ENCODE results near the gene FAM89B. TPM values are rescaled to one million over a fixed set of nuclear protein-coding genes. Genes with fewer than 3 reads are reported as not detected.
A peak's percentile ranks its signal among the peaks of the same experiment; 100 is the strongest.

Gene FAM89B
- total RNA-seq, 1 donor from 2014 or later = 104 TPM

DNA sequence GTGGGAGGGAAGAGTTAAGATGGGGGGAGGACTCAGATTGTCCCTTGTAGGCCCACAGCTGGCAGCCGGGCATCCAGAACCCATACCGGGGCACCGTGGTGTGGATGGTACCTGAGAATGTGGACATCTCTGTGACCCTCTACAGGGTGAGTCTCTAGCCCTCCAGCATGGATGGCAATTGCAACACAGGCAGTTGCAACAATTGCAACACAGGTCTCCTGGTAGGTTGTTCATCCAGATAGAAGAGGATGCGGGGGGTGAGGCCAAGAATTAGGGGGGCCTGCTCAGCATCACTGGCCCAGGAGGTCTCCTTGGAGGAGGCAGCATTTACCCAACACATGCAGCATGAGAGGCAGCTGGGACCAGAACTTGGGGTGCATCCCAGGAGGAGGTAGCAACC, 7.0 kb downstream of the FAM89B start:
- DNase-seq (ENCODE audit: low spot score in 2 of 2) = no peak
- Histone ChIP-seq H3K27me3 (no peaks in the 10 kb centered on the region), H3K9me3 (no peaks in the 10 kb centered on the region), H3K4me1 (peaks cover 12 to 20% of the 10 kb centered on the region in 2 donors), H3K27ac (peak overlapping the region; percentile 96 to 99), H3K36me3 (peaks cover 56 to 59% of the 10 kb centered on the region in 2 donors), H3K4me3 (no peak overlapping the region)
- intact Hi-C loops (cut with DNase I) = no loop called here
- TF ChIP-seq, protein P1, sequence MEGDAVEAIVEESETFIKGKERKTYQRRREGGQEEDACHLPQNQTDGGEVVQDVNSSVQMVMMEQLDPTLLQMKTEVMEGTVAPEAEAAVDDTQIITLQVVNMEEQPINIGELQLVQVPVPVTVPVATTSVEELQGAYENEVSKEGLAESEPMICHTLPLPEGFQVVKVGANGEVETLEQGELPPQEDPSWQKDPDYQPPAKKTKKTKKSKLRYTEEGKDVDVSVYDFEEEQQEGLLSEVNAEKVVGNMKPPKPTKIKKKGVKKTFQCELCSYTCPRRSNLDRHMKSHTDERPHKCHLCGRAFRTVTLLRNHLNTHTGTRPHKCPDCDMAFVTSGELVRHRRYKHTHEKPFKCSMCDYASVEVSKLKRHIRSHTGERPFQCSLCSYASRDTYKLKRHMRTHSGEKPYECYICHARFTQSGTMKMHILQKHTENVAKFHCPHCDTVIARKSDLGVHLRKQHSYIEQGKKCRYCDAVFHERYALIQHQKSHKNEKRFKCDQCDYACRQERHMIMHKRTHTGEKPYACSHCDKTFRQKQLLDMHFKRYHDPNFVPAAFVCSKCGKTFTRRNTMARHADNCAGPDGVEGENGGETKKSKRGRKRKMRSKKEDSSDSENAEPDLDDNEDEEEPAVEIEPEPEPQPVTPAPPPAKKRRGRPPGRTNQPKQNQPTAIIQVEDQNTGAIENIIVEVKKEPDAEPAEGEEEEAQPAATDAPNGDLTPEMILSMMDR (IDR thresholded peaks at IDR 0.05) = no peak

DNA sequence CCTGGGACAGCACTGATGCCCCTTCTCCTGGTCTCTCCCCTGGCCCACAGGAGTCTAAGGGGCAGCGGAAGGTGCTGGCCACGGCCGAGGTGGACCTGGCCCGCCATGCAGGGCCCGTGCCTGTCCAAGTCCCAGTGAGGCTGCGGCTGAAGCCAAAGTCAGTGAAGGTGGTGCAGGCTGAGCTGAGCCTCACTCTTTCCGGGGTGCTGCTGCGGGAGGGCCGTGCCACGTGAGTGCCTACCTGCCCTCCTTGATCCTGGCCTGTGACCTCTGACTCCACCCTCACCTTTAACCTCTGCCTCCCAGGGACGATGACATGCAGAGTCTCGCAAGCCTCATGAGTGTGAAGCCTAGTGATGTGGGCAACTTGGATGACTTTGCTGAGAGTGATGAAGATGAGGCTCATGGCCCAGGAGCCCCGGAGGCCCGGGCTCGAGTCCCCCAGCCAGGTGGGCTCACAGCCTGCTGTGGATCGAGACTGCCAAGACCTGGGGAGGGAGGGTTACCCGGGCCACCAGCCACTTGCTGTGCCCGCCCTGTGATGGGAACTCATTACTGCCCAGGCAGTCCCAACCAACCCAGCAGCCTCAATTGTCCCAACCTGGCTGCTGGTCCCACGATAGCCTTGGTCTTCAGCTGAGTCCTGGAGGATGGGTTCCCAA, 7.8 kb downstream of the FAM89B start:
- H3K4me3 ChIP-seq = no peak overlapping the region
- H3K4me1 ChIP-seq = peaks cover 7 to 15% of the 10 kb centered on the region in 2 donors
- H3K9me3 ChIP-seq = no peaks in the 10 kb centered on the region
- H3K27ac ChIP-seq = peak overlapping the region; percentile 38 to 69
- no peak for DNase-seq (ENCODE audit: low spot score in 2 of 2)
- intact Hi-C loops (cut with DNase I) = no loop called here
- H3K36me3 ChIP-seq = peaks cover 62 to 64% of the 10 kb centered on the region in 2 donors
- TF ChIP-seq, protein P1 (IDR thresholded peaks at IDR 0.05) = no peak
- no peaks in the 10 kb centered on the region for H3K27me3 ChIP-seq

DNA sequence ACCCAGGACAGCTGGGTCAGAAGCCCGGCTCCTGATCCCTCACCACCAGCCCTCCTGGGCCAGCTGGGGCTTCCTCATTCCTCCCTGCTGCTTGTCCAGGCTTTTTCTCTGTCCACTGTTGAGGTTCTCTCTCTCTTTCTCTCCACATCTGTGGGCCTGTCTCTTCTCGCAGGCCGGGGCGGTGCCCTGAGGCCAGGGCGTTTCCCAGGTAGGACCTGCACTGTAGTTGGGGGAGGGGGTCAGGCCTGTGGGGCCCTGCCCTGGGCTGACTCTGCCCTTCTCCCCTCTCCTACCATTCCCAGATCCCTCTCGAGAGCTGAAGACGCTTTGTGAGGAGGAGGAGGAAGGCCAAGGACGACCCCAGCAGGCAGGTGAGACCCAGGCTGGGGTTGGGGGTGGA, 8.4 kb downstream of the FAM89B start:
- peaks cover 7 to 15% of the 10 kb centered on the region in 2 donors for H3K4me1 ChIP-seq
- DNase-seq (ENCODE audit: low spot score in 2 of 2) = no peak
- no peaks in the 10 kb centered on the region for H3K9me3 ChIP-seq
- TF ChIP-seq, protein P1 (IDR thresholded peaks at IDR 0.05) = no peak
- H3K4me3 ChIP-seq = no peak overlapping the region
- intact Hi-C loops (cut with DNase I) = no loop called here
- H3K27me3 ChIP-seq = no peaks in the 10 kb centered on the region
- H3K36me3 ChIP-seq = peaks cover 68 to 69% of the 10 kb centered on the region in 2 donors
- H3K27ac ChIP-seq = peak overlapping the region; percentile 38 to 69

DNA sequence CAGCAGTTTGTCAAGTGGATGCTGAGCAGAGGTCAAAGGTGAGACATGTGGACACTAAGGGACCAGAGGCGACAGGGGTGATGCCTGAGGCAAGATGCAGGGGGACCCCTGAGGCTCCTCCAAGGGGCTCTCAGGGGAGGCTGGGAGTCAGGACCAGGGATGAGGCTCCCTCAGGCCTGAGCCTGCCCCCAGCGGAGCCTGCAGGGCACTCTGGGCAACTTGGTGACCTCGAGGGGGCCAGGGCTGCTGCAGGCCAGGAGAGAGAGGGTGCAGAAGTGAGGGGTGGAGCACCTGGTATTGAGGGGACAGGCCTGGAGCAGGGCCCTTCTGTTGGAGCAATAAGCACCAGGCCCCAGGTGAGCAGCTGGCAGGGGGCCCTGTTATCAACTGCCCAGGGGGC, 9.6 kb downstream of the FAM89B start:
- intact Hi-C loops (cut with DNase I) = no loop called here
- TF ChIP-seq, protein P1 (IDR thresholded peaks at IDR 0.05) = no peak
- Histone ChIP-seq H3K27ac (peak overlapping the region; percentile 42 to 69), H3K4me1 (peaks cover 14 to 27% of the 10 kb centered on the region in 2 donors), H3K9me3 (no peaks in the 10 kb centered on the region), H3K4me3 (no peak overlapping the region), H3K27me3 (no peaks in the 10 kb centered on the region), H3K36me3 (peaks cover 74 to 81% of the 10 kb centered on the region in 2 donors)
- DNase-seq (ENCODE audit: low spot score in 2 of 2) = no peak

DNA sequence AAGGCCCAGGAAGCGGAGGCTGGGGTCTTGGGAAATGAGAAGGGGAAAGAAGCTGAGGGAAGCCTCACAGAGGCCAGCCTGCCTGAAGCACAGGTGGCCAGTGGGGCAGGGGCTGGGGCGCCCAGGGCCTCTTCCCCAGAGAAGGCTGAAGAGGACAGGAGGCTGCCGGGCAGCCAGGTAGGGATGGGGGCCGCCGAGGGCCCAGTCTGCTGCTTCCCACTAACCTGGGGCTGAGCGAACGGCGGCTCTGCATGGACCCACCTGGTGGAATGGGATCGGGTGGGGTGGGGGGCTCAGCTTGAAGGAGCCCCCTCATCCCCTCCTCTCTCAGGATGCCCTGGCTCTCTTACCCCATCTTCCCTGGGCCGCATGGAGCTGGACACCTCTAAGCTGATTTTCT, 11.3 kb downstream of the FAM89B start:
- no peaks in the 10 kb centered on the region for H3K27me3 ChIP-seq
- DNase-seq (ENCODE audit: low spot score in 2 of 2) = no peak
- H3K36me3 ChIP-seq = peaks cover 75 to 82% of the 10 kb centered on the region in 2 donors
- intact Hi-C loops (cut with DNase I) = no loop called here
- no peak overlapping the region for H3K4me3 ChIP-seq
- peak overlapping the region in 1 of 2 donors; percentile 3 for H3K27ac ChIP-seq
- TF ChIP-seq, protein P1 (IDR thresholded peaks at IDR 0.05) = no peak
- peaks cover 20 to 32% of the 10 kb centered on the region in 2 donors for H3K4me1 ChIP-seq
- H3K9me3 ChIP-seq = no peaks in the 10 kb centered on the region

Data from ascending aorta (tissue), 2 donors.